Endothelial cell of umbilical vein (primary cell): ENCODE data around the gene RP2. TPM values are rescaled to one million over a fixed set of nuclear protein-coding genes. Genes with fewer than 3 reads are reported as not detected.

Experiments
- BruUV-seq: library from RNA; stranded (reverse); fragments of 400-500 nt; replicated peaks from 2 replicates; lab custom pipeline; 2021; lab: Mats Ljungman, UMichigan
- CTCF ChIA-PET: fragments of 300-600, 350-600 bp; sonication (Branson Sonifier 250); formaldehyde crosslinking; loops from one replicate; lab custom pipeline; 2021; ENCODE audit warnings: antibody characterized with exemption, inconsistent platforms; lab: Charles Lee
- POLR2A ChIA-PET: fragments of 300-600, 350-600 bp; sonication (Branson Sonifier 250); formaldehyde crosslinking; loops from one replicate; lab custom pipeline; 2021; ENCODE audit warnings: antibody characterized with exemption, inconsistent platforms; lab: Charles Lee
- DNase-seq: peaks from one replicate; pipeline ENCODE4 v3.0.0-alpha.2; 2011; ENCODE audit warnings: low read depth, low spot score
- FAIRE-seq: peaks from 2 replicates; lab custom pipeline; 2011; peaks lifted over from hg19 to GRCh38; lab: Jason Lieb, UNC
- H2AFZ ChIP-seq: 2 replicates; pipeline ENCODE4 v1.6.0; 2012; ENCODE audit warnings: low read depth, low read length, control low read depth, inconsistent platforms
- H3K27ac ChIP-seq: 2 replicates; pipeline ENCODE4 v1.5.1; 2011; ENCODE audit warnings: low read depth, mild to moderate bottlenecking, control low read depth, low read length, moderate library complexity; ENCODE audit not compliant: insufficient read depth
- H3K27me3 ChIP-seq, 2 experiments: 2 replicates each; pipeline versions ENCODE4 v1.6.0 to v1.6.1; 2011; ENCODE audit warnings: low read length in 2 of 2, mixed read lengths in 1 of 2; ENCODE audit not compliant: control insufficient read depth in 2 of 2, insufficient read depth in 2 of 2
- H3K36me3 ChIP-seq, 2 experiments: 2 replicates in 1 of 2; 3 replicates in 1 of 2; pipeline ENCODE4 v1.5.1; 2011; ENCODE audit warnings: low read length in 2 of 2, mild to moderate bottlenecking in 1 of 2, moderate library complexity in 1 of 2; ENCODE audit not compliant: control insufficient read depth in 2 of 2, insufficient read depth in 2 of 2; ENCODE audit errors: extremely low read depth in 1 of 2
- H3K4me1 ChIP-seq: 3 replicates; pipeline ENCODE4 v1.5.1; 2011; ENCODE audit warnings: mild to moderate bottlenecking, low read length; ENCODE audit not compliant: control insufficient read depth, insufficient read depth; ENCODE audit errors: extremely low read depth
- H3K4me2 ChIP-seq: 2 replicates; pipeline ENCODE4 v1.6.1; 2011; ENCODE audit warnings: low read length, control low read depth, mixed read lengths; ENCODE audit not compliant: insufficient read depth
- H3K4me3 ChIP-seq, 3 experiments: fragments of 200-600 bp in 1 of 3; sonication (generic), shearing (Covaris generic) in 1 of 3; replicated peaks in 1 of 3; 2 replicates each; pipeline ENCODE4 v1.5.1; 2011 to 2016; ENCODE audit warnings: control low read depth in 3 of 3, low read length in 3 of 3, mild to moderate bottlenecking in 2 of 3, inconsistent platforms in 1 of 3, low read depth in 1 of 3, moderate library complexity in 1 of 3; ENCODE audit not compliant: insufficient read depth in 1 of 3
- H3K79me2 ChIP-seq: 2 replicates; pipeline ENCODE4 v1.6.0; 2012; ENCODE audit warnings: low read length, inconsistent platforms; ENCODE audit not compliant: control insufficient read depth, insufficient read depth
- H3K9ac ChIP-seq: replicated peaks from 2 replicates; pipeline ENCODE3; 2011; ENCODE audit warnings: low read length, control low read depth; ENCODE audit not compliant: insufficient read depth; ENCODE audit errors: extremely low read depth
- H3K9me1 ChIP-seq: replicated peaks from 3 replicates; pipeline ENCODE4 v1.6.0; 2011; ENCODE audit warnings: mild to moderate bottlenecking, low read length; ENCODE audit not compliant: control insufficient read depth, insufficient read depth; ENCODE audit errors: extremely low read depth
- H3K9me3 ChIP-seq: replicated peaks from 2 replicates; pipeline ENCODE4 v1.5.1; 2012; ENCODE audit warnings: low read length, inconsistent platforms; ENCODE audit not compliant: control insufficient read depth, insufficient read depth
- H4K20me1 ChIP-seq: replicated peaks from 2 replicates; pipeline ENCODE3; 2011; ENCODE audit warnings: mild to moderate bottlenecking, low read length; ENCODE audit not compliant: control insufficient read depth, insufficient read depth; ENCODE audit errors: extremely low read depth
- CTCF ChIP-seq, 2 donors: IDR thresholded peaks; 1 replicate in 1 of 2; 2 replicates in 1 of 2; pipeline ENCODE4 v1.5.1; 2011; ENCODE audit warnings: low read length in 2 of 2, mild to moderate bottlenecking in 2 of 2, moderate library complexity in 2 of 2, control low read depth in 1 of 2, inconsistent platforms in 1 of 2, low read depth in 1 of 2; ENCODE audit not compliant: insufficient read depth in 1 of 2; ENCODE audit errors: extremely low read depth in 1 of 2
- EZH2 ChIP-seq: IDR thresholded peaks from 2 replicates; pipeline ENCODE4 v1.6.1; 2012; ENCODE audit warnings: borderline replicate concordance, low read depth, mild to moderate bottlenecking, moderate library complexity, low read length, inconsistent platforms; ENCODE audit not compliant: severe bottlenecking
- FOS ChIP-seq: IDR thresholded peaks from 2 replicates; pipeline ENCODE4 v1.6.1; 2011; ENCODE audit warnings: mild to moderate bottlenecking, low read length, moderate library complexity, borderline replicate concordance; ENCODE audit not compliant: insufficient read depth
- GATA2 ChIP-seq: IDR thresholded peaks from 2 replicates; pipeline ENCODE4 v1.7.0; 2011; ENCODE audit warnings: low read depth, mild to moderate bottlenecking, moderate library complexity, mixed read lengths, low read length; ENCODE audit not compliant: insufficient read length, insufficient read depth
- JUN ChIP-seq: IDR thresholded peaks from 2 replicates; pipeline ENCODE4 v1.6.1; 2011; ENCODE audit warnings: borderline replicate concordance, low read depth; ENCODE audit not compliant: insufficient read length, insufficient read depth
- MAX ChIP-seq: IDR thresholded peaks from 2 replicates; pipeline ENCODE4 v1.6.1; 2011; ENCODE audit not compliant: insufficient read depth, insufficient read length
- MYC ChIP-seq: IDR thresholded peaks from one replicate; pipeline ENCODE4 v1.6.1; 2011; ENCODE audit warnings: mild to moderate bottlenecking, low read depth, low read length
- POLR2A ChIP-seq: IDR thresholded peaks from 2 replicates; pipeline ENCODE4 v1.6.1; 2012; ENCODE audit warnings: low read depth, mild to moderate bottlenecking, control low read depth, low read length
- POLR2AphosphoS5 ChIP-seq: IDR thresholded peaks from 2 replicates; pipeline ENCODE4 v1.6.1; 2012; ENCODE audit warnings: low read depth, mild to moderate bottlenecking, control low read depth, low read length, moderate library complexity; ENCODE audit not compliant: insufficient read depth
- dilution Hi-C: fragments of 300-500 bp; cut with MboI; formaldehyde crosslinking; loops from one replicate; pipeline ENCODE4 v1.15.0; 2019; ENCODE audit warnings: low sequenced_read_pairs; ENCODE audit not compliant: extremely low pct_ligation_motif_present
- intact Hi-C: fragments of 100-400 bp; cut with micrococcal nuclease; formaldehyde crosslinking; loops from one replicate; pipeline ENCODE4 v1.10.0; 2022
- polyA plus RNA-seq, 4 experiments: library from polyadenylated mRNA; depleted of rRNA in 3 of 4; stranded (reverse) in 3 of 4; unstranded in 1 of 4; fragments of >200 nt; gene quantifications; 2 replicates each; pipeline versions ENCODE4 v1.2.1 to v1.2.3, GENCODE V29; 2011 to 2012; ENCODE audit warnings: missing spikeins in 1 of 4
- total RNA-seq: library from RNA; stranded (reverse); gene quantifications from 2 replicates; pipeline ENCODE4 v1.2.3, GENCODE V29; 2021

Gene RP2
- total and polyA plus RNA-seq, 2 donors (not counting 3 experiments of a cell fraction or from before 2014, with no cell fraction given) = 7.4 to 20.5 TPM

GRCh38 chrX:46920235-46920634, 83.4 kb downstream of the RP2 start:
- CTCF ChIA-PET = no interaction called here

More at GRCh38 chrX:46920235-46920634, 83.4 kb downstream of the RP2 start:
- Histone ChIP-seq H3K9me1 (no peaks in the 10 kb centered on the region), H3K27me3 (no peaks in the 10 kb centered on the region), H3K9ac (no peak overlapping the region), H3K9me3 (no peaks in the 10 kb centered on the region), H3K4me1 (no peaks in the 10 kb centered on the region), H4K20me1 (peaks cover 2% of the 10 kb centered on the region), H3K79me2 (peaks cover 26% of the 10 kb centered on the region), H3K27ac (no peak overlapping the region), H3K4me3 (no peak overlapping the region), H2AFZ (no peak overlapping the region), H3K36me3 (no peaks in the 10 kb centered on the region), H3K4me2 (no peak overlapping the region)
- intact Hi-C loops = no loop called here
- DNase-seq = no peak
- dilution Hi-C loops = no loop called here
- POLR2A ChIA-PET = no interaction called here
- TF ChIP-seq FOS (no peak), MYC (no peak), GATA2 (no peak), JUN (no peak), POLR2AphosphoS5 (no peak), MAX (no peak), POLR2A (no peak), CTCF (IDR thresholded peaks at IDR 0.05; ENCODE audit: extremely low read depth in 1 of 2, insufficient read depth in 1 of 2, low read depth in 1 of 2, low read length in 2 of 2) (no peak), EZH2 (no peak)
- FAIRE-seq = no peak
- BruUV-seq = no TSS peak
